GM23248 (cell line): Measurements from ENCODE around the gene KLHL8. TPM values are rescaled to one million over a fixed set of nuclear protein-coding genes. Genes with fewer than 3 reads are reported as not detected.

Experiments used
- DNase-seq: peaks from one replicate; pipeline ENCODE4 v3.0.0-alpha.2; 2015
- H2AFZ ChIP-seq: fragments of 200-600 bp; sonication (generic); 2 replicates; pipeline ENCODE4 v1.6.1; 2016; ENCODE audit warnings: antibody characterized with exemption
- H3F3A ChIP-seq: fragments of 200-600 bp; sonication (generic); 2 replicates; pipeline ENCODE4 v1.6.1; 2016; ENCODE audit warnings: mild to moderate bottlenecking, antibody characterized with exemption, mixed run types; ENCODE audit not compliant: insufficient read depth
- H3K27ac ChIP-seq: fragments of 200-600 bp; sonication (generic); 2 replicates; pipeline ENCODE4 v1.5.1; 2016; ENCODE audit warnings: mild to moderate bottlenecking
- H3K27me3 ChIP-seq: fragments of 200-600 bp; sonication (generic); replicated peaks from 2 replicates; pipeline ENCODE4 v1.6.1; 2016; ENCODE audit warnings: mild to moderate bottlenecking; ENCODE audit not compliant: insufficient read depth
- H3K36me3 ChIP-seq: fragments of 200-600 bp; sonication (generic); 2 replicates; pipeline ENCODE4 v1.6.1; 2016; ENCODE audit warnings: low read depth, mild to moderate bottlenecking
- H3K4me1 ChIP-seq: fragments of 200-600 bp; sonication (generic); 2 replicates; pipeline ENCODE4 v1.6.1; 2016; ENCODE audit warnings: mild to moderate bottlenecking; ENCODE audit not compliant: insufficient read depth
- H3K4me2 ChIP-seq: fragments of 200-600 bp; sonication (generic); one replicate; pipeline ENCODE4 v1.6.1; 2016; ENCODE audit warnings: mild to moderate bottlenecking; ENCODE audit not compliant: unreplicated experiment
- H3K4me3 ChIP-seq: fragments of 200-600 bp; sonication (generic); 2 replicates; pipeline ENCODE4 v1.5.1; 2016; ENCODE audit warnings: mild to moderate bottlenecking
- H3K79me2 ChIP-seq: fragments of 200-600 bp; sonication (generic); 2 replicates; pipeline ENCODE4 v1.6.1; 2016; ENCODE audit warnings: mild to moderate bottlenecking; ENCODE audit not compliant: insufficient read depth
- H3K9ac ChIP-seq: fragments of 200-600 bp; sonication (generic); 2 replicates; pipeline ENCODE4 v1.6.1; 2016; ENCODE audit warnings: mild to moderate bottlenecking
- H3K9me2 ChIP-seq: fragments of 200-600 bp; sonication (generic); 2 replicates; pipeline ENCODE4 v1.6.1; 2016; ENCODE audit warnings: mixed run types, mild to moderate bottlenecking, moderate library complexity; ENCODE audit not compliant: insufficient read depth
- H3K9me3 ChIP-seq: fragments of 200-600 bp; sonication (generic); one replicate; pipeline ENCODE4 v1.6.1; 2017; ENCODE audit warnings: low read depth
- H4K20me1 ChIP-seq: fragments of 200-600 bp; sonication (generic); 2 replicates; pipeline ENCODE4 v1.6.0; 2016; ENCODE audit not compliant: insufficient read depth
- EZH2 ChIP-seq: fragments of 200-600 bp; sonication (generic); IDR thresholded peaks from 2 replicates; pipeline ENCODE4 v1.6.1; 2018; ENCODE audit warnings: antibody characterized with exemption, mild to moderate bottlenecking; ENCODE audit not compliant: insufficient read depth, poor library complexity, severe bottlenecking
- EZH2phosphoT487 ChIP-seq: fragments of 200-600 bp; sonication (generic); IDR thresholded peaks from 2 replicates; pipeline ENCODE4 v1.6.1; 2018; ENCODE audit warnings: antibody characterized with exemption, moderate library complexity, mild to moderate bottlenecking, low read depth; ENCODE audit not compliant: insufficient read depth
- WGBS, 2 experiments: methylation state at CpG; one replicate each; pipeline ENCODE4 v1.1.6; 2015 to 2017; ENCODE audit warnings: low lambda C conversion rate in 2 of 2, low coverage in 1 of 2; ENCODE audit errors: missing lambda C conversion rate in 2 of 2; 5-methylcytosine and 5-hydroxymethylcytosine counted together
- in situ Hi-C: fragments of 300-500 bp; cut with MboI; formaldehyde crosslinking; loops from 2 replicates; pipeline ENCODE4 v1.15.0; 2020
- polyA plus RNA-seq: library from polyadenylated mRNA; unstranded; fragments of >200 nt; fragmentation: Nextera tagmentation; extraction: Ambion mirVana; gene quantifications from 2 replicates; pipeline ENCODE4 v1.2.1, GENCODE V29; 2016
- total RNA-seq: library from RNA; depleted of rRNA; stranded (reverse); fragments of >200 nt; shearing (Covaris generic); gene quantifications from 2 replicates; pipeline ENCODE4 v1.2.3, GENCODE V29; 2014

KLHL8 gene
- total and polyA plus RNA-seq, 2 experiments from 2014 or later: 7.8 to 7.9 TPM

GRCh38 chr4:87229979-87230378 is 9.6 kb upstream of the KLHL8 start:
- H3K9ac ChIP-seq: no peak overlapping the region
- in situ Hi-C loops: loop anchor here (5.0 to 25.0 kb wide), 2 partner anchors 73 to 318 kb away; no protein-coding TSS in a partner anchor

GRCh38 chr4:87228262-87228860 is 7.9 kb upstream of the KLHL8 start:
- Histone ChIP-seq H3K27ac (no peak overlapping the region), H3K9ac (no peak overlapping the region), H3K9me2 (no peaks in the 10 kb centered on the region), H3K4me1 (no peaks in the 10 kb centered on the region), H3K4me2 (no peak overlapping the region), H3K79me2 (no peaks in the 10 kb centered on the region), H3K4me3 (no peak overlapping the region), H2AFZ (no peak overlapping the region), H3K9me3 (no peaks in the 10 kb centered on the region), H4K20me1 (no peaks in the 10 kb centered on the region), H3F3A (no peaks in the 10 kb centered on the region), H3K36me3 (no peaks in the 10 kb centered on the region), H3K27me3 (no peaks in the 10 kb centered on the region)
- no peak for DNase-seq
- in situ Hi-C loops: loop anchor here (25.0 kb wide), 1 partner anchor 316 kb away; no protein-coding TSS in a partner anchor
- TF ChIP-seq EZH2: no peak
- TF ChIP-seq EZH2phosphoT487: no peak
- 76 to 81% methylated on average over 2 of the region's 2 CpGs for WGBS, 2 experiments

More at GRCh38 chr4:87229979-87230378, 9.6 kb upstream of the KLHL8 start:
- 66 to 67% methylated on average over 3 of the region's 3 CpGs for WGBS, 2 experiments
- DNase-seq: no peak
- H3K36me3 ChIP-seq: no peaks in the 10 kb centered on the region
- H3K4me2 ChIP-seq: no peak overlapping the region
- H2AFZ ChIP-seq: no peak overlapping the region
- H3K4me1 ChIP-seq: peaks cover 4% of the 10 kb centered on the region; the same call in 1 of the 2 replicates
- no peak overlapping the region for H3K27ac ChIP-seq
- H3K9me3 ChIP-seq: no peaks in the 10 kb centered on the region
- no peaks in the 10 kb centered on the region for H3K79me2 ChIP-seq
- H3K4me3 ChIP-seq: no peak overlapping the region
- peaks cover 6% of the 10 kb centered on the region; the same call in 1 of the 2 replicates for H3F3A ChIP-seq
- H3K9me2 ChIP-seq: no peaks in the 10 kb centered on the region
- no peaks in the 10 kb centered on the region for H3K27me3 ChIP-seq
- no peaks in the 10 kb centered on the region for H4K20me1 ChIP-seq
- no peak for TF ChIP-seq EZH2
- TF ChIP-seq EZH2phosphoT487: no peak

GRCh38 chr4:87227751-87228151 is 7.3 kb upstream of the KLHL8 start:
- no peak for DNase-seq
- in situ Hi-C loops: loop anchor here (25.0 kb wide), 1 partner anchor 315 kb away; no protein-coding TSS in a partner anchor
- H3K4me2 ChIP-seq: no peak overlapping the region
- no peaks in the 10 kb centered on the region for H4K20me1 ChIP-seq
- H3K79me2 ChIP-seq: no peaks in the 10 kb centered on the region
- TF ChIP-seq EZH2 (no peak), EZH2phosphoT487 (no peak)
- WGBS, 2 experiments: 94 to 100% methylated on average over 1 of the region's 1 CpG
- no peaks in the 10 kb centered on the region for H3K36me3 ChIP-seq
- no peaks in the 10 kb centered on the region for H3K4me1 ChIP-seq
- H3K27ac ChIP-seq: no peak overlapping the region
- H2AFZ ChIP-seq: no peak overlapping the region
- no peaks in the 10 kb centered on the region for H3K27me3 ChIP-seq
- H3K9ac ChIP-seq: no peak overlapping the region
- no peaks in the 10 kb centered on the region for H3F3A ChIP-seq
- no peaks in the 10 kb centered on the region for H3K9me2 ChIP-seq
- H3K9me3 ChIP-seq: no peaks in the 10 kb centered on the region
- no peak overlapping the region for H3K4me3 ChIP-seq

GRCh38 chr4:87225936-87226335 is 5.5 kb upstream of the KLHL8 start:
- Histone ChIP-seq H3K27me3 (no peaks in the 10 kb centered on the region), H3K9me3 (no peaks in the 10 kb centered on the region), H3K36me3 (no peaks in the 10 kb centered on the region), H3K79me2 (no peaks in the 10 kb centered on the region), H3F3A (0 out of 2 replicates have a peak, but pooled peaks cover 2% of the 10 kb centered on the region), H3K9ac (no peak overlapping the region), H3K4me2 (no peak overlapping the region), H3K27ac (no peak overlapping the region), H3K4me1 (no peaks in the 10 kb centered on the region), H2AFZ (peak overlapping the region; percentile 13; the same call in 1 of the 2 replicates), H3K9me2 (no peaks in the 10 kb centered on the region), H3K4me3 (no peak overlapping the region), H4K20me1 (no peaks in the 10 kb centered on the region)
- in situ Hi-C loops: loop anchor here (25.0 kb wide), 1 partner anchor 314 kb away; no protein-coding TSS in a partner anchor
- DNase-seq: no peak
- TF ChIP-seq EZH2 (no peak), EZH2phosphoT487 (no peak)
- WGBS, 2 experiments: 45% methylated on average over 5 of the region's 5 CpGs
